ENCODE measurements around the gene SH3PXD2A. TPM values are rescaled to one million over a fixed set of nuclear protein-coding genes. Genes with fewer than 3 reads are reported as not detected.

The SH3PXD2A gene
- total RNA-seq, 1 experiment from 2014 or later, result 13.4 TPM

DNA sequence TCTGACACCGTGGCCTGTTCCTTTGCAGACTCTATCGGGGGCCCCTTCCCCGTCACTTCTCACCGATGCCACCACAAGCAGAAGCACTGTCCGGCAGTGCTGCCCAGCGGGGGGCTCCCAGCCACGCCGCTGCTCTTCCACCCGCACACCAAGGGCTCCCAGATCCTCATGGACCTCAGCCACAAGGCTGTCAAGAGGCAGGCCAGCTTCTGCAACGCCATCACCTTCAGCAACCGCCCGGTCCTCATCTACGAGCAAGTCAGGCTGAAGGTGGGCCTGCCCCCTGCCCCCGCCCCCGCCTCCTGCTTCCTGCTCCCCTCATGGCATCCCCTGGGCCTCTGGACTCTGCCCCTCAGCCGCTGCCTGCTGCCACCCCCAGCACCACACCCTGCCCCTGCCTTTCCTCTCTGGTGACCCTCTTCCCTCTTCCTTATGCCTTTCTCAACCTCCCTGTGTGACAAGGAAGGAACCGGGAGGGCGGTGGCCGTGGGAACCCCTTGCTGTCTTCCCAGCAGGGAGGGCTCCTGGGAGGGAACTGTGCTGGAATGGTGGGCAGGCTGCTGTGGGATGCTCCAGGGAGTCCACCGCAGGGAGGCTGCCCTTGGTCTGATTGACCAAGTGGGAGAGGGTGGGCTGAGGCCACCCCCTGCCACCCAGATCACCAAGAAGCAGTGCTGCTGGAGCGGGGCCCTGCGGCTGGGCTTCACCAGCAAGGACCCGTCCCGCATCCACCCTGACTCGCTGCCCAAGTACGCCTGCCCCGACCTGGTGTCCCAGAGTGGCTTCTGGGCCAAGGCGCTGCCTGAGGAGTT is 284.3 kb downstream of the SH3PXD2A start:
- H3K27me3 ChIP-seq (replicated peaks), result no peaks in the 10 kb centered on the region
- H3K4me1 ChIP-seq (replicated peaks), result no peaks in the 10 kb centered on the region
- no peak for DNase-seq (ENCODE audit: low read depth in 1 of 2, low spot score in 2 of 2)
- no peak overlapping the region for H3K4me3 ChIP-seq
- no peaks in the 10 kb centered on the region for H3K9me3 ChIP-seq (replicated peaks)
- H3K36me3 ChIP-seq, result no peaks in the 10 kb centered on the region
- H3K27ac ChIP-seq, result no peak overlapping the region

DNA sequence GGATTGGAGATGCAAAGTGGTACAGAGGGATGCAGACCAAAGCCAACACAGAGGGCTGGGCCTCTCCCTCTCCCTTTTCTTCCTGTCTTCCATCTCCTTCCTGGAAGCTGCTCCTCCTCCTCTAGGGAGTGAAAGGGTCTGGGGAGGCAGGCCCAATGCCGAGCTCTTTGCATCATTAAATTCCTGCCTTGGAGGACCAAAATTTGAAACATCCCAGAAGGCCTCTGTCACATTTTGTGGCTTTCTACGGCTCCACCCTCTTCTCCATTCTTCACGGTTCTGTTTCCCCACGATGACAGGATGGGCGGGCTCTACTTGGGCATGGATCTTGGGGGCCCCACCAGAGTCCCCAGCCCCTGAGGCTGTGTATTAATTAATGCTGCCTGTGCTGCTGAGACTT is 285.5 kb downstream of the SH3PXD2A start:
- Histone ChIP-seq H3K9me3 (replicated peaks) (no peaks in the 10 kb centered on the region), H3K27ac (no peak overlapping the region), H3K4me3 (no peak overlapping the region), H3K4me1 (replicated peaks) (no peaks in the 10 kb centered on the region), H3K27me3 (replicated peaks) (no peaks in the 10 kb centered on the region), H3K36me3 (no peaks in the 10 kb centered on the region)
- DNase-seq (ENCODE audit: low read depth in 1 of 2, low spot score in 2 of 2), result no peak

DNA sequence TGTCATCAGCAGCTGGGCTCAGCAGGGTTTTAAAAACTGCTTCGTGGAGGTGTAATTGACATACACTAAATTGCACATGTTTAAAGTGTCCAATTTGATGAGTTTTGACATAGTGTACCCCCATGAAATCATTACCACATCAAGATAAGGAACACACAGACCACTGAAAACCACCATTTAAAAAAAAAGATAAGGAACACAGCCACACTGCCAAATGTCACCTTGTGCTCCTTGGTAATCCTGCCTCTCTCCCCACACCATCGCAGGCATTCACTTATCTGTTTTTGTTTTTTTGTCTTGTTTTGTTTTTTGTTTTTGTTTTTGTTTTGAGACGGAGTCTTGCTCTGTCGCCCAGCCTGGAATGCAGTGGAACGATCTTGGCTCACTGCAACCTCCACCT is 286.9 kb downstream of the SH3PXD2A start:
- Histone ChIP-seq H3K27me3 (replicated peaks) (no peaks in the 10 kb centered on the region), H3K4me1 (replicated peaks) (no peaks in the 10 kb centered on the region), H3K4me3 (no peak overlapping the region), H3K9me3 (replicated peaks) (no peaks in the 10 kb centered on the region), H3K27ac (no peak overlapping the region), H3K36me3 (no peaks in the 10 kb centered on the region)
- no peak for DNase-seq (ENCODE audit: low read depth in 1 of 2, low spot score in 2 of 2)

DNA sequence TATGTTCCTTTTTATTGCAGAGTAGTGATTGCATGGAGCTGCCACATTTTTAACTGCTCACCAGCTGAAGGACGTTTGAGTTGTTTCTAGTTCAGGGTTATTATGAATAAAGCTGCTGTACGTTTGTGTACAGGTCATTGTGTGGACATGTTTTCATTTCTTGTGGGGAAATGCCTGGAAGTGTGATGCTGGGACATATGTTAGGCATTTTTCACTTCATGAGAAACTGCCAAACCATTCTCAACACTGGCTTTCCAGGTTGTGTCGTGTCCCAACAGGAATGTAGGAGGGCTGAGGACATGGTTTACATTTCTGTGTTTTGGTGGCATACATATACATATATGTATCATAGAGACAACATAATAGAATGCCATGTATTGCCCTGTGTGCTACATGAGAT is 288.8 kb downstream of the SH3PXD2A start:
- no peaks in the 10 kb centered on the region for H3K9me3 ChIP-seq (replicated peaks)
- H3K4me3 ChIP-seq, result no peak overlapping the region
- H3K27ac ChIP-seq, result no peak overlapping the region
- DNase-seq (ENCODE audit: low read depth in 1 of 2, low spot score in 2 of 2), result no peak
- H3K27me3 ChIP-seq (replicated peaks), result no peaks in the 10 kb centered on the region
- H3K36me3 ChIP-seq, result no peaks in the 10 kb centered on the region
- H3K4me1 ChIP-seq (replicated peaks), result no peaks in the 10 kb centered on the region

DNA sequence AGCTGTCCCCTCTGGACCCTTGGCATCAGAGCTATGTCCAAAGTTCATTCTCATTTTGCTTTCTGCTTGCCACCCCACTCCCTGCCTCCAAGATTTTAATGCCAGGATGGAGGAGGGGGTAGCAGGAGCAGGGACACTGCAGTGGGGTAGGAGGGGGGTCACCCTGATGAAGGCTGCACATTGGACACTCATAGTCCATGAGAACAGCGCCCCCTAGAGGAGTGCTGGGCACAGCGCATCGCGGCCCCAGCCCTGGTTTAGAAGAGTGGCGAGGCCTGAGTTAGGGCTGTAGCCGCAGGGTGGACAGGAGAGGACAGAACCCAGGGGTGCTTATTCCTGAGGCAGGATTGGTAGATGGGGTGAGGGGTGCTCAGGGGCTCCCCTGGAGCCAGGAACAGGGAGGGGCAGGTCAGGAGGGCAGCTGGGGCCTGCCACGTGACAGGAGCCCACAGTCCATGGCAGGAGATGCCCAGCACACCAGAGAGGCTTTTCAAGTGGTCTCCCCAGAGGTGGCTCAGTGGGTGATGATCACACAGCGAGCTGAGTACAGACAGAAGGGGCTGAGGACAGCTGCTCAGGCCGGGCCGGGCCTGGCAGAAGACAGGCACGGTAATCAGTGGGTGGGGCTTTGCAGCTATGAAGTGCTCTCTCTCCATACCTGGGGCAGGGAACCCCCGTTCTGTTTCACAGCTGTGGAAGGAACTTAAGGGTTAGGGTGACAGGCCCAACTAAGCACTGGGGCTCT is 290.4 kb downstream of the SH3PXD2A start:
- Histone ChIP-seq H3K27ac (no peak overlapping the region), H3K9me3 (replicated peaks) (no peaks in the 10 kb centered on the region), H3K4me3 (no peak overlapping the region), H3K36me3 (no peaks in the 10 kb centered on the region), H3K4me1 (replicated peaks) (no peaks in the 10 kb centered on the region), H3K27me3 (replicated peaks) (0 out of 2 replicates have a peak, but pooled peaks cover 1% of the 10 kb centered on the region)
- DNase-seq (ENCODE audit: low read depth in 1 of 2, low spot score in 2 of 2), result no peak

DNA sequence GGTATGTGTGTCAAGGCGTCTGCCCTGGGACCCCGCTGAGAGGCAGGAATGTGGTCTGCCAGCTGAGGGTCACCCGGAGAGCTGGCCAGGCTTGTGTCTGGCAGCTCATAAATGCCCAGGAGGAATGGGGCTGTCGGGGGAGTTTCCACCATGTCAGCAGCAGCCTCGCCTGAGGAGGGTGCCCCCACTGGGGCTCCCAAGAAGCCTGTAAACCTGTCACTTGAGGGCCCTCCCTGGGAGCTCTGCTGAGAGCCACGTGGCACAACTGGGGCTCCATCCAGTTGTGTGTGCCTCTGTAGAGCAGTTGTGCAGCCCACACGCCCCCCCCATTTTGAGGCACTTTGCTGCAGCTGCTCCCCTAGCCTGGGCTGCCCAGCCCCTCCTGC is 291.3 kb downstream of the SH3PXD2A start:
- Histone ChIP-seq H3K36me3 (no peaks in the 10 kb centered on the region), H3K4me3 (no peak overlapping the region), H3K27ac (no peak overlapping the region), H3K27me3 (replicated peaks) (peaks cover 5% of the 10 kb centered on the region; the same call in 1 of the 2 replicates), H3K9me3 (replicated peaks) (no peaks in the 10 kb centered on the region), H3K4me1 (replicated peaks) (no peaks in the 10 kb centered on the region)
- DNase-seq (ENCODE audit: low read depth in 1 of 2, low spot score in 2 of 2), result no peak

DNA sequence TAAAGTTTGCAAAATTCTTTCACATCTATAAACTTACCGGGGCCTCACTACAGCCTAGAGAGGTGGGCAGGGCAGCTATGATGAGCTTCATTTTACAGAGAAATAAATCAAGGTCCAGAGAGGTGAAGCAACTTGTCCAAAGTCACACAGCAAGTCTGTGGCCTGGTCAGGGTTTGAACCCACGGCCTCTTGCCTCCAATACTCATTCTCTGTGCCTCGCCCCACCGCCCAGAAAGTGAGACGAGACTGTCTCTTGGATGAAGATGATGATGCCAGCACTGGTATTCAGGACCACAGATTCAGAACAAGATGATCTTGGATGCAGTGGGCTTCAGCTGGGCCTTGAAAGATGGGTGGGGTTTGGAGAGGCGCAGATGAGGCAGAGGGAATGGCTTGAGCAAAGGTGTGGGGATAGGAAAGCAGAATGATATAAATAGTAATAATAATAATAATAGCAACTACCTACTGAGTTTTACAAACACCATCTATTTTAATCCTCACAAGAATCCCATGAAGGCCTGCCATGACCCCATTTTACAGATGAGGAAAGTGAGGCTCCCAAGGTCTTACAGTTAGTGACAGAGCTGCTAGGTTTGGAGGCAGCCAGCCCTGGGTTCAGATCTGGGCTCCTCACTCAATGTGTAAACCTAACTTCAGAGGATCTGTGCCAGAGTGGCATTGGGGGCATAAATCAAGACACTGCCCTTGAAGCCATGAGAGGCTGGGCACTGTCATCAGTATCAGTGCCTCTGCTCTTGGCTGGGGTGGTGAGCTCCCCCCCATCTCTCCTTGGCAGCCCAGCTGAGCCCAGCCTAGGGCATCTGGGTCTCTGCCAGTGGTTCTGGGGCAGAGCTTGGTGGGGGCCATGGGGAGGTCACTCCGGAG is 291.9 kb downstream of the SH3PXD2A start:
- no peak overlapping the region for H3K27ac ChIP-seq
- DNase-seq (ENCODE audit: low read depth in 1 of 2, low spot score in 2 of 2), result no peak
- no peak overlapping the region for H3K4me3 ChIP-seq
- peaks cover 5% of the 10 kb centered on the region; the same call in 1 of the 2 replicates for H3K27me3 ChIP-seq (replicated peaks)
- no peaks in the 10 kb centered on the region for H3K36me3 ChIP-seq
- no peaks in the 10 kb centered on the region for H3K9me3 ChIP-seq (replicated peaks)
- H3K4me1 ChIP-seq (replicated peaks), result no peaks in the 10 kb centered on the region

DNA sequence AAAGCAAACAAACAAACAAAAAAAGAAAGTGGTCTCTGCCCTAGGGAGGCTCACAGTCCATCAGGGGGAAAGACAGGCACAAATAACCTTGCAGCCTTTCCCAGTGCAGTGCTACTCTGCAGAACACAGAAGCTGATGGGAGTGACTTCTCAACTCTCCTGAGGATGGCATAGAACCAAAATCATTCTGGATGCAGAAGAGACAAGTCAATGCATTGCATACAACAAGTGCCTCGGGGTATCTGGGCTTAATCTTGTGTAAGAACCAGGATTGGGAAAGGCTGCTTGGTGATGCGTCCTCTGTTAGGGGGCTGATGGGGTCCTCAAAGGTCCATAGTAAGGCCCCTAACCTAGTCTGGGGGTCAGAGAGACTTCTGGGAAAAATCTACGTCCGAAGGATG is 293.0 kb downstream of the SH3PXD2A start:
- H3K27ac ChIP-seq, result no peak overlapping the region
- H3K36me3 ChIP-seq, result no peaks in the 10 kb centered on the region
- no peak for DNase-seq (ENCODE audit: low read depth in 1 of 2, low spot score in 2 of 2)
- no peaks in the 10 kb centered on the region for H3K9me3 ChIP-seq (replicated peaks)
- H3K27me3 ChIP-seq (replicated peaks), result peaks cover 5% of the 10 kb centered on the region; the same call in 1 of the 2 replicates
- no peak overlapping the region for H3K4me3 ChIP-seq
- H3K4me1 ChIP-seq (replicated peaks), result no peaks in the 10 kb centered on the region

DNA sequence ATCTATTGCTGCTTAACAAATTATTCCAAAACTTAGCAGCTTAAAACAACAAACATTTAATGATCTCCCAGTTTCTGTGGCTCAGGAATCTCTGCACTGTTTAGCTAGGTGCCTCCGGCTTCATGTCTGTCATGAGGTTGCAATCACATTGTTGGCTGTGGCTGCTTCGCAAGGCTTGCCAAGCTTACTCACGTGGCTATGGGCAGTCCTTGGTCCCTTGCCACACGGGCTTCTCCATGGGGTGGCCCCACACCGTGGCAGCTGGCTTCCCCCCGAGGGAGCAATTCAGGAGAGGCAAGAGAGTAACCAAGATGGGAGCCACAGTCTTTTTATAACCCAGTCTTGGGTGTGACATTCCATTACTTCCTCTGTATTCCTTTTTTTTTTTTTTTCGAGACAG is 294.5 kb downstream of the SH3PXD2A start:
- H3K36me3 ChIP-seq, result no peaks in the 10 kb centered on the region
- no peak for DNase-seq (ENCODE audit: low read depth in 1 of 2, low spot score in 2 of 2)
- no peak overlapping the region for H3K4me3 ChIP-seq
- H3K27ac ChIP-seq, result no peak overlapping the region
- no peaks in the 10 kb centered on the region for H3K4me1 ChIP-seq (replicated peaks)
- no peaks in the 10 kb centered on the region for H3K9me3 ChIP-seq (replicated peaks)
- H3K27me3 ChIP-seq (replicated peaks), result peaks cover 8% of the 10 kb centered on the region

DNA sequence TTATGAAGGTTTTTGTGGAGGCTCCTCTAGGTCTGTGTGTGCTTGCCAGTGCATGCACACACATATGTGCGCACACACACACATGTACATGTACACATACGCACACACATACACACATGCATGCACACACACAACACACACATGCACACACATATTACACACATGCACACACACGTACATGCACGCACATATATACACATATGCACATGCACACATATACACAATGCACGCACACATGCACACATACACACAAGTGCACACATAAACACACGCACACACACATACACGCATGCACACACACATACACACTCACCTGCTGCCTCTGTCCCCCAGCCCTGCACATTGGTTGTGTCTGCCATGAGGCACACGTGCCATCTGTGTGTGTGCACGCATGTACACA is 295.6 kb downstream of the SH3PXD2A start:
- no peaks in the 10 kb centered on the region for H3K36me3 ChIP-seq
- H3K4me1 ChIP-seq (replicated peaks), result peaks cover 8% of the 10 kb centered on the region
- no peak overlapping the region for H3K27ac ChIP-seq
- H3K4me3 ChIP-seq, result no peak overlapping the region
- H3K27me3 ChIP-seq (replicated peaks), result peaks cover 12% of the 10 kb centered on the region
- H3K9me3 ChIP-seq (replicated peaks), result no peaks in the 10 kb centered on the region
- no peak for DNase-seq (ENCODE audit: low read depth in 1 of 2, low spot score in 2 of 2)

DNA sequence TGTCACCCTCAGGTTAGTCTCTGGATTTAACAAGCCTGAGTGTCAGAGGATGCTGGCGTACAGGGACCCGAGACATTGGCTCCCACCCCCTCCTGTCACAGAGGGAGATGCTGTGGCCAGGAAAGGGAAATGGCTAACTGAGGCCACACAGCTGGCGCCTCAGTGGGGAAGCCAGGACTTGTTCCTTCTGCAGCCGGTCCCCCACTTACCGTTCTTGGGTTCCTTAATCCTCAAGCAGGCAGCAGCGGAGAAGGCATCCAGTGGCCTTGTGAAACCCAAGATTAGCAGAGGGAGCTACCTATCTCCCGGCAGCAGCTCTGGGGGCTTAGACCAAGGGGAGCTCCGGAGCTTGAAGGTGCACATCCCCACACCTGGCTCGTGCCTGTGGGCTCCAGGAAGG is 296.5 kb downstream of the SH3PXD2A start:
- no peaks in the 10 kb centered on the region for H3K36me3 ChIP-seq
- DNase-seq (ENCODE audit: low read depth in 1 of 2, low spot score in 2 of 2), result no peak
- no peak overlapping the region for H3K27ac ChIP-seq
- H3K9me3 ChIP-seq (replicated peaks), result 0 out of 2 replicates have a peak, but pooled peaks cover 3% of the 10 kb centered on the region
- H3K27me3 ChIP-seq (replicated peaks), result peaks cover 12% of the 10 kb centered on the region
- H3K4me3 ChIP-seq, result no peak overlapping the region
- H3K4me1 ChIP-seq (replicated peaks), result peaks cover 13% of the 10 kb centered on the region

DNA sequence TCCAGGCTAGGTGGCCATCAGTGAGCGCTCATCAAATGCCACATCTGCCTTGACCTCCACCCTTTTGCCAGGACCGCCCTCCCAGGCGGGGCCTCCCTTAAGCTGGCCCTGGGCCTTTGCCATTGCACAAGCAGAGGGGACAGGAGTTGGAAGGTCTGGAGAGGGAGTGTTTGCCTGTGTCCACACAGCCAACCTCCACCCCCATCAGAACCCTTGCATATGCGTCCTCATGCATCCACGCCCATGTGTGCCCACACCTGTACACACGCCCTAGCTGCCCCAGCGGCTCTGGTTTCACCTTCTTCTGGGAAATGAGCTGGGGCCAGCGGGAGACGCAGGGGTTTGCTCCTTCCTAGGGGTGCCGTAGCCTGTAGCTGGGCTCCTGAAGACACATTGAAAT is 297.9 kb downstream of the SH3PXD2A start:
- 0 out of 2 replicates have a peak, but pooled peaks cover 3% of the 10 kb centered on the region for H3K9me3 ChIP-seq (replicated peaks)
- H3K4me1 ChIP-seq (replicated peaks), result peaks cover 13% of the 10 kb centered on the region
- H3K4me3 ChIP-seq, result no peak overlapping the region
- DNase-seq (ENCODE audit: low read depth in 1 of 2, low spot score in 2 of 2), result no peak
- H3K36me3 ChIP-seq, result no peaks in the 10 kb centered on the region
- H3K27ac ChIP-seq, result no peak overlapping the region
- H3K27me3 ChIP-seq (replicated peaks), result peaks cover 12% of the 10 kb centered on the region

DNA sequence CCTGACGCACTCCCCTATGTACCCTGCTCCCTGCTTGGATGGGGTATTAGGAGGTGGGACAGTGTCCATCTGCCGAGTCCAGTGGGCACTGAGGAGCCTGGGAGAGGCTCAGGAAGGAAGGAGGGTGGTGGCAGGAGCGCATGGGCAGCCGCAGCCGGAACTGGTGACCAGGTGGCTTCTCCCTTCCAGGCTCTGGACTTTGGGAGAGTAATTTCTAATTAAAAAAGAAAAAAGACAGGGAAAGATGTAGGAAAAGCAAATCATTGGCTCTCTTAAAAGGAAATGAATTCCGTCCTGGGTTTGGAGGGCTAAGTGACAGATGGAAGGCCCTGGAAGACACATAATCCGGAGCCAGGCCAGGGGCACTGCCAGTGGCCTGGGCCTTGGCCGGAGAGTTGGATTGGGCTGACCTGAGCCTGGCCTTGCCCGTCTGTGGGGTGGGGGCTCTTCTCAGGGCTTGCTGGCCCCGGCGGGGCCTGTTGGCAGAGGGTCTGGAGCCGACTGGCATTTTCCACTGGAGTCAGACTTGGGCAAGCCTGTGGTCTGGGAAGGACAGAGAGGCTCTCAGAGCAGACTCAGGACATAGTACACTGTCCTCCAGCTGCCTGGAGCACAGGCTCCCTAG is 298.9 kb downstream of the SH3PXD2A start:
- Histone ChIP-seq H3K4me3 (no peak overlapping the region), H3K9me3 (replicated peaks) (0 out of 2 replicates have a peak, but pooled peaks cover 3% of the 10 kb centered on the region), H3K36me3 (no peaks in the 10 kb centered on the region), H3K4me1 (replicated peaks) (peaks cover 13% of the 10 kb centered on the region), H3K27ac (no peak overlapping the region), H3K27me3 (replicated peaks) (peaks cover 15% of the 10 kb centered on the region)
- DNase-seq (ENCODE audit: low read depth in 1 of 2, low spot score in 2 of 2), result no peak
